Activated CD4-positive, alpha-beta T cell treated with anti-CD3 and anti-CD28 coated beads, Interleukin-2, amount 50 U/mL, for 1 hour (primary cell): Measurements from ENCODE around the gene TMX3.

Source experiments
- DNase-seq: peaks from one replicate; pipeline ENCODE4 v3.0.0-alpha.2; 2020

The TMX3 gene

GRCh38 chr18:68707646-68708045, 7.3 kb downstream of the TMX3 start:
- DNase-seq: no peak

- DNase-seq: no peak
These were observed 9.8 kb downstream of the TMX3 start for GRCh38 chr18:68705119-68705518.

GRCh38 chr18:68703326-68703725, 11.6 kb downstream of the TMX3 start:
- no peak for DNase-seq

- DNase-seq: no peak
These were observed 13.6 kb downstream of the TMX3 start for GRCh38 chr18:68701353-68701752.

- no peak for DNase-seq
These were observed 15.9 kb downstream of the TMX3 start for GRCh38 chr18:68699043-68699442.

GRCh38 chr18:68696937-68697336, 18.0 kb downstream of the TMX3 start:
- no peak for DNase-seq

GRCh38 chr18:68694316-68694715, 20.6 kb downstream of the TMX3 start:
- no peak for DNase-seq

- DNase-seq: no peak
These were observed 21.7 kb downstream of the TMX3 start for GRCh38 chr18:68693091-68693815.

- no peak for DNase-seq
These were observed 35.4 kb downstream of the TMX3 start for GRCh38 chr18:68679528-68679927.

- DNase-seq: no peak
These were observed 38.0 kb downstream of the TMX3 start for GRCh38 chr18:68676913-68677312.

GRCh38 chr18:68667121-68667520, 47.8 kb downstream of the TMX3 start:
- DNase-seq: no peak

- no peak for DNase-seq
These were observed 48.5 kb downstream of the TMX3 start for GRCh38 chr18:68666381-68666780.

- DNase-seq: no peak
These were observed 49.3 kb downstream of the TMX3 start for GRCh38 chr18:68665628-68666027.

GRCh38 chr18:68662754-68663153, 52.2 kb downstream of the TMX3 start:
- DNase-seq: no peak

- DNase-seq: no peak
These were observed 54.3 kb downstream of the TMX3 start for GRCh38 chr18:68660354-68661183.

- DNase-seq: no peak
These were observed 66.7 kb downstream of the TMX3 start for GRCh38 chr18:68648191-68648590.

- DNase-seq: no peak
These were observed 72.9 kb downstream of the TMX3 start for GRCh38 chr18:68642003-68642402.

- no peak for DNase-seq
These were observed 74.0 kb downstream of the TMX3 start for GRCh38 chr18:68640861-68641260.

GRCh38 chr18:68638613-68639012, 76.3 kb downstream of the TMX3 start:
- DNase-seq: no peak

- no peak for DNase-seq
These were observed 87.1 kb downstream of the TMX3 start for GRCh38 chr18:68627812-68628211.
